NCI-H2227 treated with DMSO at 0.1 percent for 48 hours (cell line): ENCODE measurements around the gene PGAM2.
"Not testable (repeated sequence)": the region's sequence is repeated elsewhere in the genome, so short reads cannot be mapped to it uniquely, and the experiment has no call there.

Experiments used
- DNase-seq: peaks from one replicate; lab custom pipeline; 2025; lab: John Stamatoyannopoulos, UW

Gene PGAM2

GRCh38 chr7:44019825-44020224 is 45.5 kb downstream of the PGAM2 start:
- DNase-seq: not testable (repeated sequence)

- peak; percentile 90 for DNase-seq
Measured at GRCh38 chr7:44018857-44019807, 46.2 kb downstream of the PGAM2 start.

- DNase-seq: not testable (repeated sequence)
Measured at GRCh38 chr7:44015090-44015489, 50.3 kb downstream of the PGAM2 start.
